Nephron progenitor cell (in vitro differentiated cells): ENCODE measurements around the gene CEP112.

Experiments
- DNase-seq: peaks from one replicate; pipeline ENCODE4 v3.0.0; 2021
- H3K27ac Mint-ChIP-seq: 2 replicates; pipeline ENCODE4 v1.8.0; 2021; ENCODE audit warnings: mild to moderate bottlenecking, moderate library complexity, mixed read lengths
- H3K27me3 Mint-ChIP-seq: 2 replicates; pipeline ENCODE4 v1.8.0; 2021; ENCODE audit warnings: mild to moderate bottlenecking, low read depth, mixed read lengths; ENCODE audit not compliant: poor library complexity
- H3K36me3 Mint-ChIP-seq: 2 replicates; pipeline ENCODE4 v1.8.0; 2021; ENCODE audit warnings: low read depth, mixed read lengths
- H3K4me1 Mint-ChIP-seq: 2 replicates; pipeline ENCODE4 v1.8.0; 2021; ENCODE audit warnings: mixed read lengths
- H3K4me3 Mint-ChIP-seq: 2 replicates; pipeline ENCODE4 v1.8.0; 2021; ENCODE audit warnings: mild to moderate bottlenecking, moderate library complexity, mixed read lengths
- H3K9me3 Mint-ChIP-seq: 2 replicates; pipeline ENCODE4 v1.8.0; 2021; ENCODE audit warnings: mild to moderate bottlenecking, moderate library complexity, mixed read lengths
- TF ChIP-seq, protein P1 (sequence below): fragments of 200-600 bp; sonication (generic); IDR thresholded peaks from 2 replicates; pipeline ENCODE4 v1.5.0; 2021; ENCODE audit warnings: antibody characterized with exemption

CEP112 gene

DNA sequence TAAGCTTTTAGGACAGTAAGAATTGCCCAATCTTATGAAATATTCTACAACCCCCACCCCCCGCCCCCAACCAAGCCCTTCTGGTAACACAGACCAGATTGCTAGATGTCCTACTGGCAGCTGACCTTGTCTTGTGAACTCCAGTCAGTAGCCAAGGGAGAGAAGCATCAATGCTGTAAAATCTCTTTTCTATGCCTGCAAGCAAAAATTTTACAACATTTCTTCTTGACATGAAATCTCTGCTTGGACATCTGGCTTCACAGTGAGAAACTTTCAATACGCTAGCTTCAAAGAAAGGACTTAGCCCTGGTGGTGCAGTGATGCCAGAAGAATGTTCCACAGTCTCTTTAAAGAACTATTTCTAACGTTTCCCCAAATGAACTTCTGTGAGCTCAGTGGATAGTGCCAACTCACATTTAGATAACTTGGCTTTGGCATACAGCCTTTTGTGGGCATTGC is 461.2 kb downstream of the CEP112 start:
- Mint-ChIP-seq H3K4me1 (peaks cover 11% of the 10 kb centered on the region), H3K36me3 (peaks cover 56% of the 10 kb centered on the region), H3K9me3 (peaks cover 24% of the 10 kb centered on the region), H3K27me3 (no peaks in the 10 kb centered on the region), H3K4me3 (no peak overlapping the region), H3K27ac (no peak overlapping the region)
- TF ChIP-seq, protein P1, sequence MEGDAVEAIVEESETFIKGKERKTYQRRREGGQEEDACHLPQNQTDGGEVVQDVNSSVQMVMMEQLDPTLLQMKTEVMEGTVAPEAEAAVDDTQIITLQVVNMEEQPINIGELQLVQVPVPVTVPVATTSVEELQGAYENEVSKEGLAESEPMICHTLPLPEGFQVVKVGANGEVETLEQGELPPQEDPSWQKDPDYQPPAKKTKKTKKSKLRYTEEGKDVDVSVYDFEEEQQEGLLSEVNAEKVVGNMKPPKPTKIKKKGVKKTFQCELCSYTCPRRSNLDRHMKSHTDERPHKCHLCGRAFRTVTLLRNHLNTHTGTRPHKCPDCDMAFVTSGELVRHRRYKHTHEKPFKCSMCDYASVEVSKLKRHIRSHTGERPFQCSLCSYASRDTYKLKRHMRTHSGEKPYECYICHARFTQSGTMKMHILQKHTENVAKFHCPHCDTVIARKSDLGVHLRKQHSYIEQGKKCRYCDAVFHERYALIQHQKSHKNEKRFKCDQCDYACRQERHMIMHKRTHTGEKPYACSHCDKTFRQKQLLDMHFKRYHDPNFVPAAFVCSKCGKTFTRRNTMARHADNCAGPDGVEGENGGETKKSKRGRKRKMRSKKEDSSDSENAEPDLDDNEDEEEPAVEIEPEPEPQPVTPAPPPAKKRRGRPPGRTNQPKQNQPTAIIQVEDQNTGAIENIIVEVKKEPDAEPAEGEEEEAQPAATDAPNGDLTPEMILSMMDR, result no peak
- no peak for DNase-seq

DNA sequence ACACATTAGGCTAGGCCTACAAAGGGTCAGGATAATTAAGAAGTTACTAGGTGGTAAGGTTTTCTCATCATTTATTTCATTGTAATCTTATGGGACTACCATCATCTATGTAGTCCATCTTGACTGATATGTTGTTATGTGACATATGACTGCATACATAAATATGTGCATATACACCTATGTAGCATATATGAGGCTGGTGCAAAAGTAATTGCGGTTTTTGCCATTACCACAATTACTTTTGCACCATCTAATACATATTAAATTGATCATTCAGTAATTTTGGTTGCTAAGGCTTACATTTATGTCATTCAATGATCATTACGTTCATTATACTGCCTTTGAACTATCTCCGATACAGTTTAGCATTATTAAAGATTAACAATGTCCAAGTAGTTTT is 462.7 kb downstream of the CEP112 start:
- Mint-ChIP-seq H3K9me3 (peaks cover 24% of the 10 kb centered on the region), H3K27ac (no peak overlapping the region), H3K4me3 (no peak overlapping the region), H3K27me3 (no peaks in the 10 kb centered on the region), H3K36me3 (peaks cover 56% of the 10 kb centered on the region), H3K4me1 (peaks cover 16% of the 10 kb centered on the region)
- TF ChIP-seq, protein P1, result no peak
- no peak for DNase-seq

GRCh38 chr17:65727832-65728231 is 464.1 kb downstream of the CEP112 start:
- Mint-ChIP-seq H3K36me3 (peaks cover 45% of the 10 kb centered on the region), H3K27ac (no peak overlapping the region), H3K9me3 (peaks cover 22% of the 10 kb centered on the region), H3K4me1 (peaks cover 21% of the 10 kb centered on the region), H3K4me3 (no peak overlapping the region), H3K27me3 (no peaks in the 10 kb centered on the region)
- TF ChIP-seq, protein P1, result no peak
- no peak for DNase-seq

GRCh38 chr17:65727246-65727645 is 464.7 kb downstream of the CEP112 start:
- Mint-ChIP-seq H3K36me3 (peaks cover 39% of the 10 kb centered on the region), H3K27ac (no peak overlapping the region), H3K4me3 (no peak overlapping the region), H3K9me3 (peaks cover 17% of the 10 kb centered on the region), H3K4me1 (peaks cover 19% of the 10 kb centered on the region), H3K27me3 (no peaks in the 10 kb centered on the region)
- no peak for DNase-seq
- TF ChIP-seq, protein P1, result no peak

- peaks cover 36% of the 10 kb centered on the region for H3K4me1 Mint-ChIP-seq
- peak overlapping the region; percentile 1 for H3K27ac Mint-ChIP-seq
- no peak for DNase-seq
- H3K9me3 Mint-ChIP-seq, result peaks cover 3% of the 10 kb centered on the region
- peaks cover 25% of the 10 kb centered on the region for H3K36me3 Mint-ChIP-seq
- no peak overlapping the region for H3K4me3 Mint-ChIP-seq
- TF ChIP-seq, protein P1, result no peak
- no peaks in the 10 kb centered on the region for H3K27me3 Mint-ChIP-seq
Observed at GRCh38 chr17:65723431-65724151, 468.3 kb downstream of the CEP112 start.

- DNase-seq, result no peak
- no peak overlapping the region for H3K4me3 Mint-ChIP-seq
- H3K9me3 Mint-ChIP-seq, result no peaks in the 10 kb centered on the region
- TF ChIP-seq, protein P1, result no peak
- peak overlapping the region; percentile 13 for H3K27ac Mint-ChIP-seq
- H3K36me3 Mint-ChIP-seq, result no peaks in the 10 kb centered on the region
- H3K4me1 Mint-ChIP-seq, result peaks cover 39% of the 10 kb centered on the region
- H3K27me3 Mint-ChIP-seq, result no peaks in the 10 kb centered on the region
Observed at GRCh38 chr17:65718601-65719000, 473.3 kb downstream of the CEP112 start.
